ENCODE data around the gene KLHL29.

- no peak for TF ChIP-seq ZNF280B (CRISPR knock-in tag; IDR thresholded peaks at IDR 0.05; ENCODE audit: borderline replicate concordance)
- no peak for TF ChIP-seq PTBP1 (IDR thresholded peaks at IDR 0.05; ENCODE audit: low read depth, low read length, poor library complexity, severe bottlenecking)
- no peak for TF ChIP-seq ZNF350 (CRISPR knock-in tag; IDR thresholded peaks at IDR 0.05; ENCODE audit: borderline replicate concordance, low read depth)
- no peak for TF ChIP-seq NKX3-1 (CRISPR knock-in tag; IDR thresholded peaks at IDR 0.05)
- no peak for TF ChIP-seq EP300 (IDR thresholded peaks at IDR 0.05; ENCODE audit: low read depth in 2 of 2, low read length in 2 of 2)
- no peak for TF ChIP-seq EP300 (CRISPR knock-in tag; IDR thresholded peaks at IDR 0.05; ENCODE audit: borderline replicate concordance)
- TF ChIP-seq GABPB1 (CRISPR knock-in tag; IDR thresholded peaks at IDR 0.05) = no peak
- TF ChIP-seq SMAD3 (CRISPR knock-in tag; IDR thresholded peaks at IDR 0.05) = no peak
- no peak for TF ChIP-seq UBTF (CRISPR knock-in tag; IDR thresholded peaks at IDR 0.05)
- TF ChIP-seq SIN3B (IDR thresholded peaks at IDR 0.05; ENCODE audit: low read length) = no peak
- no peak for TF ChIP-seq SETDB1 (CRISPR knock-in tag; IDR thresholded peaks at IDR 0.05; ENCODE audit: borderline replicate concordance)
Observed at GRCh38 chr2:23544589-23545295, 159.8 kb downstream of the KLHL29 start.

Measured in HepG2 (cell line).